GM19238 (cell line): ENCODE results near the gene MCTP1.
A peak's percentile ranks its signal among the peaks of the same experiment; 100 is the strongest.

Experiments
- DNase-seq: peaks from one replicate; pipeline ENCODE4 v3.0.0; 2011; ENCODE audit warnings: low spot score; ENCODE audit not compliant: insufficient read length

Gene MCTP1

DNA sequence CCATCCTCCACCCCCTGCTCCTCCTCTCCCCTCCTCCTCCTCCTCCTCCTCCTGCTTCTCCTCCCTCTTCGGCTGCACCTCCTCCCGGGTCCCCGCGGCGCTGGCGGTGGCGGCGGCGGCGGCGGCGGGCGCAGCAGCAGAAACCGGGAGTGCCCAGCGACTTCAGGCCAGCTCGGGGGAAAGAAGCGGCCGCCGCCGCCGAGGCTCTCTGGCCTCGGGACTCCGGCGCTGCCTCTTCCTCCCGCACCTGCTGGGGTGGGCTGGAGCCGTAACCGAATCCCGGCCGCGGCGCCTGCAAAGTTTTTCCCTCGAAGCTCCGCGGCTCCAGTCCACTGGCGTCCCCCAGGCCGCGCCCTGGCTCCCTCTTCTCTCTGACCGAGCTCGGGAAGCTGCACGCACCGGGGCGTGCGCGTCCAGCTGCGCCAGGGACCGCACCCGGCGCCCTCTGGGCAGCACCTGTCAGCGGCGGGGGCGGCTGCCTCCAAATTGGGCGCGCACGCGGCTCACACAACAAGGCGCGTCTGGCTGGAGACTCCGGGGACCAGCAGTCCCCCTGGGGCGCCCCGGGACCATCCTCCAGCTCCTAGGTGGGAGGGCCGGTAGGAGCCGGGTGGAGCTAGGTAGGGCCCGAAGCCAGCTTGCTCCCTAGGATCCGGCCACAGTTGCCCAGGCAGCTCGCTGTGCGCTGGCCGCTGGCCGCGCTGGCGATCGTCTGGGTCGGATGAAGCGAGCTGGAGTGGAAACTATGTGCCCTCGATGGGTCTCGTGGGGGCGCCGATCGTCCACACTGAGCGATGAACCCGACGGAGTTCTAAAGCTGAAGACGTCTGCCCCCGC is at the start of gene MCTP1:
TSS of gene MCTP1 (minus strand) at position 523 of the 837 bp plus-strand sequence.
- DNase-seq, result peak; percentile 8

DNA sequence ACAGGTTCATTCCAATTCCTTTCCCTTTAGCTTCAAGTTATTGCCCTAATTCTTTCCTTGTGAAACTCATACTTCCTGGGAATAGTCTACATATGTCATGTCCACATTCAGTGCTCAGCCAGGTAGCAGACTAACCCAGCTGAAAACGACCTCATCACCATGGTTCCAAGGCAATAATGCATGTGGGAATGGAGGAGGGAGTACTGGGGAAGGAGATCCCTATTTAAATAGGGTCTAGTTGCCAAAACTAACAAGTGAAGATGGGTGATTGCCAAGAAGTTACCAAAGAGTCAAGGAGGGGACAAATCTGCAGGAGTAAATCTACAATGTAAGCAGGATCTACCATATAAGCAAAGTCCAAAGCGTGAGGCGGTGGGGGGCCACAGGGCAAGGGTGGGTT is 47.3 kb upstream of the MCTP1 start:
- no peak for DNase-seq

DNA sequence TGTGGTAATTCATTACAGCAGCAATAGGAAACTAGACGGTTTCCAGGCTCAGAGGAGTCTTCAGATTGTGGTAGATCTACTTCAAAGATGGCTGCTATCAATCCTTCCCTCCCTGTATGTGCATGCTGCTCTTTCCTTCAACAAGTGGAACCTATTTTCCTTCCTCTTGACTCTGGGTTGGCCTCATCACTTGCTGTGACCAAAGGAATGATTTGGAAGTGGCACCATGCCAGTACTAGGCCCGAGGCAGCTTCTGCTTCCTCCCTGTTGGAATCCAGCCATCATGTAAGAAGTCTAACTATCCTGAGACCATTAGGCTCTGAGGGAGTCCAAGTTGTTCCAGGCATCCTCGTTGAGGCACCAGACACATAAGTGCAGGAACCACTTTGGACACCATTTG is 46.5 kb upstream of the MCTP1 start:
- no peak for DNase-seq

DNA sequence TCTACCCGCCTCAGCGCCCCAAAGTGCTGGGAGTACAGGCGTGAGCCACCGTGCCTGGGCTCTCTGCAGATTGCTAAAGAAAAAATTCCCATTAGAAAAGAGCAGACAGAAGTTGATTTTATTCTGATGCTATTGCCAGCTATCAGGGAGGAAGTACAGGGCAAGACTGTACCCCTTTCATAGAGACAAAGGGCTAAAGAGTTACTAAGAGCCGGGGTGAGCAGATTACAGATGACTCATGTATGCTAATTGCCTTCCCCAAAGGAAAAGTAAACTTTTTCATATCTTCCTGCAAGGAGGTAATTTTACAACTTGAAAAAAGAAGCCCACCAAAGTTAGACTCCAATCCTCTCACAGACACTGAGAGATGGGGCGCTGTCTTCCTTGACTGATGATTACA is 42.3 kb upstream of the MCTP1 start:
- DNase-seq, result no peak

DNA sequence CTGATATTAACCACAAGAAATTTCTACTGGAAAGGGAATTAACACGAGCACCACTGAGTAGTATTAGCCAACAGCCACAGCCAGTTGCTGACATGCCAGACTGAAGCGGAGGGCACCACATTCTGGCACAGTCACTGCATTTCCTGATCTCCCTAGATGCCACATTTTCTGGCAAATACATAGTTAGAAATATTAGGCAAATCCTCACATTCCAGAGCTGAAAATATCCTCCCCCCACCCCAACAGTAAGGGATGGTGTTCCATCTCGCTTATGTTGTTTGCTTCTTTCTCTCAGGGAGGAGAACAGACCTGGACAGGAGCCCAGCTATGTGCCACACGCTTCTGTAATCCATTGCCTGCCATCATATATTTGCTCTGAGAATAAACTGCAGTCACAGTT is 32.8 kb upstream of the MCTP1 start:
- DNase-seq, result no peak

DNA sequence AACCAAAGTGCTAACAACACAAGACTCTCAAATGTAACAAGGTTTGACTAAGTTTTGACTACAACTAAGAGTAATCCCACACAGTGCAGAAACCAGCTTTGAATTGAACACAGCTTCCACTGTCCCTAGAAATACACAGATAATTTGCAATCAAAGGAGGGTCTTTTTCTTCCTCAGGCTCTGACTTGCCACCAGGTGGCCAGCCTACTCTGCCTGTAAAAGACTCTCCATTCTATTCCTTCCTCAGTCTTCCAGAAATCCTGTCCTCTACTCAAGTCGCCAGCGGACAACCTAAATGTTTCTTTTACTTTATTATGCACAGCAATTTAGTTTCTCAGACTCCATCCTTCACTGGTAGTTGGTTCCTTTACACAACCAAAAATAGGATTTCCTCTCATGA is 32.2 kb upstream of the MCTP1 start:
- DNase-seq, result no peak

DNA sequence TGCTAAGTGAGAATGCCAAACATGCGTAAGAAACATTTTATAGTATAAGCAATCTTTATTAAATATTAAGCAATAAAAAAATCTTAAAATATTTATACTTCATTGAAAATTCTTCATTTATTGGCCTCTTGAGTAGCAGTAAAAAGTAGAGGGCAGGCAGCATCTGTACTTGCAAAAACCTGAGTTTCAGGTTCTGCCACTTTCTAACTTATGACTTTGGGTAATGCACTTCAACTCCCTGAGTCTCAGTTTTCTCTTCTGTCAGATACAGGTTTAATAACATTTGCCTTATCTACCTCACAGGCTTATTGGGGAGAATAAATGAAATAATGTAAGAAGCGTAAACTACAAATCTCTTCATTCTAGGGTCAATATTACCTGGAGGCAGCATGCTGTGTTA is 19.8 kb upstream of the MCTP1 start:
- no peak for DNase-seq

DNA sequence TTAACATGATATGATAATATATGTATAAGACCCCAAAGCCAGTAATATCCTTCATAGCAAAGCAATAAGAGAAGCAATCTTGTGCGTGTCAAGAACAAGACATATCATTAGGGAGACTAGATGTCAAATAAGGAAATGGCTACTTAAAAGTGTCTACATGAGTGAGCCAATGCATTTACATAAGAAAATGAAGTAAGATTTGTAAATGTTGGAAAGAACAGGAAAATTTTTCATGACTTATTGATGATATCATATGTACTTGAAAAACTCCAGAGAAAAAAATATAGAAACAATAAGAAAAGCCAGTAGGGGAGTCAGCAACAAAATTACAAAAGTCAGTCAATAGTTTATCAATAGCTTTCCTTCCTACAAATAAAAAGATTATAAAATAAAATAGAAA is 13.8 kb upstream of the MCTP1 start:
- no peak for DNase-seq

DNA sequence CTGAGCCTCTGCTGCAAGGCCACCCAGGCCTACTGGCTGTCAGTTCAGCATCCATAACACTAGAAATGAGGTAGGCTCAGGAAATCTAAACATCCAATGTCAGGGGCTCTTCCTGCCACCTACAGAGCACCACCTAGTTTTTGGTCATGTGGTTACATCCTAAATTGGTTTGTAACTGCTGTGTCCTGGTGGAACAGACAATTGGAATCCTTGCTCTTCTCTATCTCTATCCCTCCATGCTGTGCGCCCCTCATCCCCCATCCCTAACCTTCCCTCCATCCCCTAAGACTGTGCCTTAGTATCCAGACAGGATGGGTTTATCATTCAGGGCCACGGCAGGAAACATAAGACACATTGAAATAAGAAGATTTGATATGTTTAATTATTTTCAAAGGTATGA is 11.4 kb upstream of the MCTP1 start:
- DNase-seq, result no peak

DNA sequence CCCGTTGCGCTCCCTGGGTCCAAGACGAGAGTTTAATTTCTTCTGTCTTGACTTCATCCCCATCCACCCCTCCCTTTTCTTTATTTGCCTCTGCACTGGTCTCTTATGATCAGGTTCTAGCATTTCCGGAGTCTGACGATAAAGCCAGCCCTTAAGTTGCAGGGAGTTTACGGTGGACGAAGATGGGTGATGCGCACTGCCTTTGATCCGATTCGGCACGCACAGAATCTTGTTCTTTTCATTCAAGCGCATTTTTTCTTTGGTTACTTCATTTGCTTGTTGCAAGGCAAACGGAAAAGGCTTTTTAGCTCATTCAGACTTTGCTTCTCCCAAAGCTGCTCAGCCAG is 488 bp upstream of the MCTP1 start:
- no peak for DNase-seq

DNA sequence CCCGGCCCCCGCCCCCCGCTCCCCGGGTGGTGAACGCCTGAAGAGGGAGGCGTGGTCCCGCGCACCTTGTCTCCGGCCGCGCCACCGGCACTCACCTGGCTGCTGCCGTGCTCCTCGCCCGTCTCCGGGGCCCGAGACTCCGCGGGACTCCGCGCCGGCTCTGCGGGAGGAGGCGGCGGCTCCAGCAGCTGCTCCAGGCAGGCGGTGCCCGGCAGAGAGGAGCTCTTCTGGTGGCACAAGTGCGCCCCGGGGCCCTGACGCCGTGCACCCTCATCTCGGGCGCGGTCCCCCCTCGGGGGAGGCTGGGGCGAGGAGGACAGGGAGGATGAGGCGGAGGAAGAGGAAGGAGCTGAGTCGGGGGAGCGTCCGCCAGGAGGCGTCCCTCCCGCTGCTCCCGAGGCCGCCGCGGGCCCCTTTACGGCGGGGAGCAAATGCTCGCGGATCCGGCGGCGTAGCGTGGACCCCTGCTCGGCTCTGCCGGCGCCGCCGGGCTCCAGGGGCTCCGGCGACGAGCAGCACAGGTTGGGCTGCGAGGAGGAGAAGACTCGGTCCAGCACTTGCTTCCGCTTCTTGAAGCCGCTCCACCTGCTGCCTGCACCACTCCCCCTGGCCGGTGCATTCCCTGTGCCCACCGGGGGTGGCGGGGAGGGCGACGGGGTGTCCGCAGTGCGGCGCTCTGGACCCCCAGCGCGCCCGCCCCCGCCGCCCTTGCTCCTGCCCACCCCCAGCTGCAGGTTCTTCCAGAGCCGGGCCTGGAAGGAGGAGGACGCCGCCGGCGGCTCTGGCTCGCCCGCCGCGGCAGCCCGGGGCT is 928 bp downstream of the MCTP1 start:
- DNase-seq, result peak; percentile 26

DNA sequence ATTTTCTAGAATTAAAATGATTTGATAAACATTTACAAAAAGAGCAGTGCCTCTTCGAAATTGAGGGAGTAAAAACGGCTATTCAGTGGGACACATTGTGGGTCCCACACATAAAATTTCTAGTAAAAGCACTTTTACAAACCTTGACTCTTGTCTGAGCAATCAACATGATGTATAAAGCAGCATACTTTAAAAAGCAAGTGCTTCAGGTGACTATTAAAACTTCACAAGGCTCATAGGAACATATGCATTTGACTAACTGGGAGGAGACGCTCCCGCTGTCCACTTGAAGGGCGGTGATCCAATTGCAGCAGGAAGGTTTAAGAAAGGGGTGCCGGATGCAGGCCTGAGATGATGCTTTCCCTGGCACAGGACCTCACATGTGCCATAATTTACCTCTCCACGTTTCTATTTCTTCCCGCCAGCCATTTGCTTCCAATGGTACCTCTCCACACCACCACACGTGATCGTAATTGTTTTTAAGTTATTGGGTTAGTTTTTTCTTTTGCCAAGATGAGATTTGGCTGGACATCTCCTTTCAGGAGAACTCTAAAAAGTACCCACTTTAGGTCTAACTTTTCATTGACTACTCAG is 1.8 kb downstream of the MCTP1 start:
- no peak for DNase-seq

DNA sequence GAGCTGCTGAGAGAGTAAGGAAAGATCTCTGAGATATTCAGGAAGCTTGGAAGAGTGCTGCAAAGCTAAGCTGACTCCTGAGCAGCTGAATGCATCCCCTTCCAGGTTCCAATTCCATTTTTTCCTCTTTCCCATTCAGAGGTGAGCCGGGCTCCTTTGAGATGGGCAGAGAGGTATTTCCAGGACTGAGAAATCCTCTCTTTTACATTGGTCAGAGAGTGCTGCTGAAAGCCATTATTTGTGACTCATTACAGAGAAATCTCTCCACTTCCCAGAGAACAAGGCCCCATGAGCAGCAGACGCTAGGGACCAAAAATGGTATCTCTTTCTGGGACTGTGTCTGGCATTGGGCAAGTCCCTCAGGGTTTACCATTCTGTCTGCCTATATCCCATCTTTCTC is 3.7 kb downstream of the MCTP1 start:
- no peak for DNase-seq

DNA sequence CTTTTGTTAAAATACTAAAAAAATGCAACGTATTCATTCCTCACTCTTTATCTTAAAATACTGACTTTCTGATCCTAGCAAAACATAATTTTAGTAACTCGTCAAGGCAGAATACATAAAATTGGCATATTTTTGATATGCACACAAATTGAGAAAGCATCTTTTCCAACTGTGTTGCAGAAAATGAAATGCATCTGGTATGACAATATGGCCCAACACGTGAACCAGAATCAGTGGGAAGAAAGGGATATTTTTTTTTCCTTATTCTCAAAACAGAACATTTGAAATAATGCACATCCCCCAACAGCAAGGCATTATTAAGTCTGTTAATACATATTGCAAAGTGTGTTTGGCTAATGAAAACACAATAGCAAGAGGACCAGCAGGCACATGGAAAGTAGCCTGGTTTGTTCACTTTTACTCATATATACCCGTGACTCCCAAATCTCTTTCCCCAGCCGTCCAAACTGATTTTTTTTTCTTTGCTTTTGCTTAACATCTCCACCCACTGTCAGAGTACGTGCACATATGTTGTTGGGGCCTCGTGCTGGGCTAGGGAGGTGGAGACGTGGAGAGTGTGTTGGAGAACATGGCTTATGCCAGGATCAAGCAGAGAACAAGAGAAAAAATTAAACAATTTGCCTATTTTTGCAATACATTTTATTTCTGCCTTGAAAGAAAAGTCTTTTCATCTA is 4.3 kb downstream of the MCTP1 start:
- DNase-seq, result no peak

DNA sequence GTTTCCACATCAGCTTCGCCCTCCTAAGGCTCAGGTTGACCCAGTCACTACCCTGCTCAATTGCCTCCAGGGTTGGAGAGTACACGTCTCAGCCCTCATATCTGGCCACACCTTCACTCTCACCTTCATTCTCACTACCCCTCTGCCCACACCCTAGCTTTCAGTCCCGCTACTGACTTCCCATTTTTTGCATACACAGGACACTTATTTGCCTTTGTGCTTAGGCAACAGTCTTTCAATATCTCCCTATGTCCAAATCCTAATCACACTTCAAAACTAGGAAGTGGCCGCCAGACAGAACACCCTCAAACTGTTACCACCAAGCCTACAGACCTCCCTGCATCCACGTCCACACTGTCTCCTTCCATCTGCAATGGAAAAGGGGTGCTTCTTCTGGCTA is 10.9 kb downstream of the MCTP1 start:
- no peak for DNase-seq

DNA sequence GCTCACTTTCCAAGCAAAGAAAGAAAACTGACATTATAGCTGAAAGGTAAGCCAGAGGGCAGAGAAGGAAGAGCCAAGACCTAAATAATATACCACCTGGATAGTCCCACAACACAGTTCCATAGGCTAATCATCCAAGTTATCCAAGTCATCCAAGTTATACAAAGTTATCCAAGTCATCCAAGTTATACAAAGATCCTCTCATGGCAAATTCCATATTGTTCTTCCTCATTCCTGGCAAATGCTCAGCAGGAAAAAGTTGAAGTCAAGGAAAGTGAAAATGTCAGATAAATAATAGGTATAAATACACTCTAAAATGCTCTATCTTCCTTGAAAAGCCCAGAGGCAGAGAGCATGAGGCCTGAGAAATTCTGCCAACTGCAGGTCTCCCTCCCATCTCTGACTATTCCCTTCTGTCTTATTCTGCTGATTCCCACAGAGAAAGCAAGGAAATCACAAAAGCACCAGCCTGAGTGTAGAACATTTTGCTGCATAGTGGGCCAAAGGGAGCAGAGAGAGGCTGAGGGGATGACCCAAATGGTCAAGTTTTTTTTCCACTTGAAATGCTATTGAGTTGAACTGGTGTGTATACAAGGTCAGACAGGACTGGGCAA is 12.5 kb downstream of the MCTP1 start:
- no peak for DNase-seq

DNA sequence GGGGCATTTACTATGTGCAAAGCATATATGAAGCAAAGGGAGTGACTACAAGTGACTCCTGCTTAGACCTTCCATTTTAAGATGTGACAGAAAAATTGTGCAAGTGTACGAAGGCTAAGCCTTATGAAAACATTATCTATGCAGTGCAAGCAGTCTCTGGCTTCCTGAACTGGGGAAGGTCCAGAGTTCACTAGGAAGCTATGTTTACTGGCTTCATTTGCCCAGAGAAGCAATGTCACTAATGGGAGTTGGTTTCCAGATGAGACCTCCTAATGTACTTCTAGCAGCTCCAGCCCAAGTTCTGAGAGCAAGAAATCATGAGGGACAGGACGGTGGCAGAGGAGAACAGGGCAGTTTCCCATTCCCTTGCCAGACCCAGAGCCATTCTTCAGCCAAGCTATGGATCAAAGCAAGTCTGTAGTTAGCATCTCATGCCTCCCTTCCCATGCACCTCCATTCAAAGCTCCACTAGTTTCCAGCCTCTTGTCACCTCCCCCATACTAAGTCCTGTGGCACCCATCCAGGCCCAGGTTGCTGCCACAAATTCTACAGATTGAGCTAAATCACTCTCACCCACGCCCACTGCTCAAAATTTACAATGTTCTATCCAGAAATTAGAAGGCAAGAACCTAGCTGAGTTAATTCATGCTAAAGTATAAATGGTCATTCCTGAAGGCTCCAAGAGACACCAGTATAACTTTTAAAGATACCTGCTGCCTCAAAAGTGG is 21.8 kb downstream of the MCTP1 start:
- DNase-seq, result no peak

DNA sequence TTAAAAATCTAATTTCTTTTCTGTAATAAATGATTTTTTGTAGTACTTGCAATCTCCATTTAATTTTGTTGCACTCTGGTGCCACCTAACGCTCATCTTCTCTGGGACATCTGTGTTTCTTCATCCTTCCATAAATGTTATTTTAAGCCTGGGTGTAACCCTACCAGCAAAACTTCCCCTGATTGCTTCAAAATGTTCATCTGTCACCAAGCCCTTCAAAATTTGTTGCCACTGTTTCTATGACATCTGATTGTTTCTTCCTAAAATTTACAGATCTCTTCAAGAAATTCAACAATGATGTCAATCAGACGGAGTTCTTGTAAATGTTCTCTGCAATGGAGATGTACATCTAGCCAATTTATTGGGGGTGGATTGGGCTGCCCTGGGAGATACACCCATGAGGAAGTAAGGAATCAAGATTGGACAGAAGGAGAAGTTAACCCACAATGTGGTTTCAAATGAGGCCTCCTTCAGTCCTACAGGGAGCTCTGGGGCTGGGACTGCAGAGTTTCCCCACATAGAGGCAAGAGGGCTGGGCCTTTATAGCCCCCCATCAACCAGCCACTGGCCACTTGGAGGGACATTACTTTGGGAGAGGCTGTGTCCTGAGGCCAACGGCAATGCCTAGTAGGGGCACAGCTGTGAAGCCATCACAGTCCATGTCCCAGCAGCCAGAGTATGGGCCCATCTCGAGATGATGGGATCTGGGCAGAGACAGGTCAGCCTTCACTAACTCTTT is 23.3 kb downstream of the MCTP1 start:
- DNase-seq, result no peak

DNA sequence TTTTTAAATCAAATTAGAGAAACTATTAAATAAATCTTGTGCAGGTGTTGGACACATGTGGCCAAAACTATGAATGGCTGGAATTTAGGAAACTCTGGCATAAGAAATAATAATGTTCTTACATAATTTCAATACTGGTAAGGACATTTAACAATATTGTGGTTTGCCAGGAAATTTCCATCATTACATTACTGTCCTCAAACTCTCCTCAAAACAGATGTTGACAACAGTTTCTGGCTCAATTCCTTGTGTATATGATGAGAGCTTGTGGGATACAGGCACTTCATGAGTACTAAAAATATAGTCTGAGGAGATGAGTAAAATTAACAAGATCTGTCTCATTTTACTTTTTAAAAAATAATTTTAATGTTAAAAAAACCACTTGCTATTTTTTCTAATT is 27.9 kb downstream of the MCTP1 start:
- no peak for DNase-seq

DNA sequence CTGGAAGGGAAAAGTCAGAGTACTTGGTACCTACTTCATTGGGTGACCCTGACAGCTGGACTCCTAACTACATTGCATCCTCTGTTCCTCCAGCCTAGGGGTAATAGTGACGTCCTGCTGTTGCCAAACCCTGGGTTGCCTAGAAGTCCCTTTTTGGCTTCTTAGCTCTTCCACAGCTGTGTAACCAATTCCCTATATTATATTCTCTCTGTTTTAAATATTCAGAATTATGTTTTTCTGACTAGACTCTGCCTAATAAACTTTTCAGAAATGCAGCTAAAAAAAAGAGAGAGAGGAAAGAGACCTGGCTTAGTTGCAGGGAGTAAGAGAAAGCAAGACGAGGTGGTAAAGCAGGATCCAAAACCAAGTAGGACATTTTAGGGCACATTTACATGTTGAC is 28.4 kb downstream of the MCTP1 start:
- no peak for DNase-seq
